Measurements from ENCODE around the gene RBM39. TPM values are rescaled to one million over a fixed set of nuclear protein-coding genes. Genes with fewer than 3 reads are reported as not detected.

Gene RBM39
- polyA plus RNA-seq, 1 of the 3 experiments (the other 2 are of a cell fraction), result 68.4 TPM

GRCh38 chr20:35726842-35727711, 15.0 kb downstream of the RBM39 start:
- TF ChIP-seq, protein P1, sequence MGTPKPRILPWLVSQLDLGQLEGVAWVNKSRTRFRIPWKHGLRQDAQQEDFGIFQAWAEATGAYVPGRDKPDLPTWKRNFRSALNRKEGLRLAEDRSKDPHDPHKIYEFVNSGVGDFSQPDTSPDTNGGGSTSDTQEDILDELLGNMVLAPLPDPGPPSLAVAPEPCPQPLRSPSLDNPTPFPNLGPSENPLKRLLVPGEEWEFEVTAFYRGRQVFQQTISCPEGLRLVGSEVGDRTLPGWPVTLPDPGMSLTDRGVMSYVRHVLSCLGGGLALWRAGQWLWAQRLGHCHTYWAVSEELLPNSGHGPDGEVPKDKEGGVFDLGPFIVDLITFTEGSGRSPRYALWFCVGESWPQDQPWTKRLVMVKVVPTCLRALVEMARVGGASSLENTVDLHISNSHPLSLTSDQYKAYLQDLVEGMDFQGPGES (IDR thresholded peaks at IDR 0.05; ENCODE audit: low read depth, low read length), result no peak
- TF ChIP-seq EP300 (IDR thresholded peaks at IDR 0.05; ENCODE audit: borderline replicate concordance in 1 of 2, low read depth in 1 of 2, low read length in 1 of 2) (no peak), TEAD4 (IDR thresholded peaks at IDR 0.05; ENCODE audit: borderline replicate concordance, insufficient read depth) (no peak), JUND (IDR thresholded peaks at IDR 0.05) (no peak), GATA2 (CRISPR knock-in tag; IDR thresholded peaks at IDR 0.05) (no peak), NFIC (IDR thresholded peaks at IDR 0.05; ENCODE audit: borderline replicate concordance) (no peak), YY1 (IDR thresholded peaks at IDR 0.05; ENCODE audit: low read depth) (no peak), NRF1 (IDR thresholded peaks at IDR 0.05; ENCODE audit: low read depth, low read length) (no peak), FOXM1 (IDR thresholded peaks at IDR 0.05; ENCODE audit: low read depth) (no peak), ZBTB33 (IDR thresholded peaks at IDR 0.05; ENCODE audit: borderline replicate concordance, low read depth) (no peak), RCOR1 (IDR thresholded peaks at IDR 0.05; ENCODE audit: low read length) (no peak), FOXJ3 (CRISPR knock-in tag; IDR thresholded peaks at IDR 0.05) (no peak), CHD2 (IDR thresholded peaks at IDR 0.05; ENCODE audit: low read length, partially characterized antibody) (no peak), TAF1 (IDR thresholded peaks at IDR 0.05; ENCODE audit: borderline replicate concordance, low read depth, low read length) (no peak), MAX (IDR thresholded peaks at IDR 0.05; ENCODE audit: low read depth) (no peak), EZH2phosphoT487 (IDR thresholded peaks at IDR 0.05; ENCODE audit: borderline replicate concordance, low read depth) (no peak), RXRA (IDR thresholded peaks at IDR 0.05; ENCODE audit: borderline replicate concordance, low read depth) (no peak)
- no peak overlapping the region for H3K4me2 ChIP-seq
- H3K4me3 ChIP-seq (ENCODE audit: low read depth in 2 of 2, low read length in 1 of 2), result no peak overlapping the region
- H3K36me3 ChIP-seq (replicated peaks in 1 of 2; ENCODE audit: control insufficient read depth in 1 of 2, insufficient read depth in 2 of 2, low read length in 1 of 2), result peaks cover 84 to 94% of the 10 kb centered on the region in 2 experiments
- H4K20me1 ChIP-seq (ENCODE audit: insufficient read depth), result peaks cover 98% of the 10 kb centered on the region
- peaks cover 41% of the 10 kb centered on the region for H3F3A ChIP-seq (replicated peaks; ENCODE audit: insufficient read depth)
- H3K4me1 ChIP-seq (ENCODE audit: control insufficient read depth in 1 of 2, insufficient read depth in 2 of 2, low read depth in 1 of 2, low read length in 1 of 2), result peaks cover 2 to 9% of the 10 kb centered on the region in 2 experiments; a peak in 1 of 4 replicates
- POLR2A ChIA-PET, result interaction anchor here (0.7 kb wide), 1 partner anchor 15 kb away, joined by 3 read pairs; no protein-coding TSS in a partner anchor
- H3K27ac ChIP-seq (ENCODE audit: low read depth in 2 of 2, low read length in 1 of 2), result no peak overlapping the region
- CTCF ChIA-PET, result no interaction called here
- H3K9me3 ChIP-seq, result no peaks in the 10 kb centered on the region
- no peak overlapping the region for H2AFZ ChIP-seq (ENCODE audit: low read depth)
- 96% methylated on average over 20 of the region's 20 CpGs for WGBS (ENCODE audit: low lambda C conversion rate)
- H3K9ac ChIP-seq, result no peak overlapping the region
- H3K9me2 ChIP-seq, result no peaks in the 10 kb centered on the region
- no peaks in the 10 kb centered on the region for H3K27me3 ChIP-seq (ENCODE audit: insufficient read depth)
- H3K79me2 ChIP-seq (ENCODE audit: insufficient read depth), result peaks cover 99% of the 10 kb centered on the region
- DNase-seq, result no peak

All from SK-N-SH (cell line).